Spleen (tissue), 7 donors: ENCODE data around the gene TLX2.

Experiments
- POLR2A ChIP-seq, 3 donors: fragments of 450-650 bp; IDR thresholded peaks; one replicate each; pipeline ENCODE4 v1.5.1; 2017; ENCODE audit warnings: antibody characterized with exemption in 3 of 3, mild to moderate bottlenecking in 1 of 3
- TF ChIP-seq, protein P1 (sequence below), 11 experiments: fragments of 200-600 bp in 7 of 11; fragments of 450-650 bp in 4 of 11; sonication (generic) in 4 of 11; IDR thresholded peaks in 8 of 11; conservative IDR thresholded peaks in 3 of 11; 1 replicate in 7 of 11; 2 replicates in 4 of 11; pipeline versions ENCODE4 v1.4.0 to v1.8.0; 2016 to 2021; ENCODE audit warnings: antibody characterized with exemption in 11 of 11, inconsistent platforms in 4 of 11, mild to moderate bottlenecking in 1 of 11
- donor health status: DM: no; HTN: no; CAD: no; lungs with moderate emphysema.
- donor health status: DM: no; HTN: no; CAD: no.
- donor health status: DM: no; HTN: no; CAD: no.

DNA sequence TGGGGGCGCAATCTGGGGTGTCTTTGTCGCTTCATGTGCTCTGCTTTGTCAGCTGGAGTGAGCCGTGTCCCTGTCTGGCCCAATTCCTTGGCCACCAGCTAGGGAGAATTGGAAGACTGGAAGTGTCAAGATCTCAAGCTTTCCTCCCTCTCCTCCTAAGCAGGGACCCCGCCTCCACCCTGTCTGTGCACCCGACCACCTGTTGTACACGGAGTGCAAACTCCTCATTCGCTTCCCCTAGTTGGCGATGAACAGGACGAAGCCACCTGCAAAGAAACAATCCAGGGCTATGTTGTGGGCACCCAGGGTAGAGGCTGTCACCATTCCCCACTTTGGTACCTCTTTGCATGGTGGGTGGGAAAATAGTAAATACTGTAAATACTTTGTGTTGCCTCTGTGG lies 13.5 kb downstream of the TLX2 start:
- no peak for TF ChIP-seq POLR2A (IDR thresholded peaks at IDR 0.05)
- TF ChIP-seq, protein P1, sequence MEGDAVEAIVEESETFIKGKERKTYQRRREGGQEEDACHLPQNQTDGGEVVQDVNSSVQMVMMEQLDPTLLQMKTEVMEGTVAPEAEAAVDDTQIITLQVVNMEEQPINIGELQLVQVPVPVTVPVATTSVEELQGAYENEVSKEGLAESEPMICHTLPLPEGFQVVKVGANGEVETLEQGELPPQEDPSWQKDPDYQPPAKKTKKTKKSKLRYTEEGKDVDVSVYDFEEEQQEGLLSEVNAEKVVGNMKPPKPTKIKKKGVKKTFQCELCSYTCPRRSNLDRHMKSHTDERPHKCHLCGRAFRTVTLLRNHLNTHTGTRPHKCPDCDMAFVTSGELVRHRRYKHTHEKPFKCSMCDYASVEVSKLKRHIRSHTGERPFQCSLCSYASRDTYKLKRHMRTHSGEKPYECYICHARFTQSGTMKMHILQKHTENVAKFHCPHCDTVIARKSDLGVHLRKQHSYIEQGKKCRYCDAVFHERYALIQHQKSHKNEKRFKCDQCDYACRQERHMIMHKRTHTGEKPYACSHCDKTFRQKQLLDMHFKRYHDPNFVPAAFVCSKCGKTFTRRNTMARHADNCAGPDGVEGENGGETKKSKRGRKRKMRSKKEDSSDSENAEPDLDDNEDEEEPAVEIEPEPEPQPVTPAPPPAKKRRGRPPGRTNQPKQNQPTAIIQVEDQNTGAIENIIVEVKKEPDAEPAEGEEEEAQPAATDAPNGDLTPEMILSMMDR (IDR thresholded peaks at IDR 0.05 in 8 of 11, conservative IDR thresholded peaks at IDR 0.05 in 3 of 11) = no peak
